Measurements from ENCODE around the gene TTC38.
A peak's percentile ranks its signal among the peaks of the same experiment; 100 is the strongest.

TTC38 gene
- 8.5 to 22.8 (median 10.7) reads per million in 3 donors for total RNA-seq

DNA sequence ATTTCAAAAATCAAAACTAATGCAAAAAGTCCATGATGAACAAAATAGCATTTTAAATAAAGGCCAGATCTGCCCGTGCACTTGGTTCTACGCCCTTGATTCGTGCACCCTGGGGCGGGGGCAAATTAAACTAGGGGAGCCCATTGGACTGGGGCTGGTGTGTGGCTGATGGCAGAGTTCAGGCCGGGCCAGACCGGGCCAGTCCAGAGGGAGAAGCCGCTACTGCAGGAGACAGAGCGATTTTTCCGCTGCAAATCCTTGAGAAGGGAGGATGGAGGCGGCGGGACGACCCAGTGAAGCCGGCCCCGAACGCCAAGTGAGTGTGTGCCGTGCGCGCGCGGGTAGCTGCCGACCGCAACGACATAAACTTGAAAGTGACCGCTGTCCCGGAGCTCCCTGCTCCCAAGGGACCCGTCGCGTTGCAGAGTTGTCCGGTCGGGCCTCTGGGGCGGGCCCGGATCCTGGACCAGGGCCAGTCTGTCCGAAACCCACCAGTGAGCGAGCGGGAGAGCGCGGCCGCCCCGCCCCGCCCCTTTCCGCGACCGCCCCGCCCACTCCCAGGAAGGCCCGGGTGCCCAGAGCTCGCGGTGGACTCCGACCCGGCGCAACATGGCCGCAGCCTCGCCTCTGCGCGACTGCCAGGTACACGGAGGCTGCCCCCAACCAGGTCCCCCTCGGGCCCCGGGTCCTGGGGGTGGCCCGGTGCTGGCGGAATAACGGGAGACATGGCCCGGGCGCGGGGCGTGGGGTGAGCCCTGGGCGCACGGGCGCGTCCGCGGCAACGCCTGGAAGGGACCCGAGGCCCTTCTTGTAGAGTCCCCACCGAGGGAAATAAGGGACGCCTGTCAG lies at the start of gene TTC38:
Gene TTC38 (plus strand): TSS at position 578 of the 849 bp plus-strand sequence. CDS start 32 bp downstream, at position 610.
- Histone ChIP-seq H3K4me1 (ENCODE audit: control insufficient read depth, insufficient read depth, low read length, poor library complexity, severe bottlenecking) (peaks cover 8% of the 10 kb centered on the region), H3K27me3 (replicated peaks; ENCODE audit: control insufficient read depth, insufficient read depth, low read length, poor library complexity, severe bottlenecking) (no peaks in the 10 kb centered on the region), H3K9me3 (ENCODE audit: control insufficient read depth, low read length) (no peaks in the 10 kb centered on the region), H3K36me3 (ENCODE audit: control insufficient read depth, insufficient read depth, low read length) (no peaks in the 10 kb centered on the region), H3K27ac (ENCODE audit: insufficient read depth, low read length, poor library complexity, severe bottlenecking) (peak within 1 kb of the TSS; percentile 42), H3K4me3 (ENCODE audit: insufficient read depth, low read depth, low read length, poor library complexity, severe bottlenecking) (peak within 1 kb of the TSS; percentile 90)
- DNase-seq = peak; percentile 30 to 43 (median 33)

DNA sequence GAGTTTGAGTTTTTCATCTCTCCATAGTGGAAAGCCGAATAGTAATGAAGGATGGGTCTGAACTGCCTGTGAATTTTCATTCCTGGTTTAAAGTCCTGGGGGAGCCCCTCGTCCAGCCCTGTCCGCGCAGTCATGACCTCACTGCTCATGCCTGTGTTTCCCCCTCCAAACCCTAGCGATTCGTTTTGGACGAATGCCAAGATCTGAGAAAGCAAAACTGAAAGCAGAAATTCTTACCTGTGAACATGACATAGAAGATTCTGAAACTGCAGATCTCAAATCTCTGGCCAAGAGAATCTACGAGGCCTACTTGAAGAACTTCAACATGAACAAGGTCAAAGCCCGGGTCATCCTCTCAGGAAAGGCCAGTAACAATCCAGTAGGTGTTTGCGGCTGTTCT lies 48.2 kb upstream of the TTC38 start:
- Histone ChIP-seq H3K4me1 (ENCODE audit: control insufficient read depth, insufficient read depth, low read length, poor library complexity, severe bottlenecking) (no peaks in the 10 kb centered on the region), H3K4me3 (ENCODE audit: insufficient read depth, low read depth, low read length, poor library complexity, severe bottlenecking) (no peak overlapping the region), H3K27ac (ENCODE audit: insufficient read depth, low read length, poor library complexity, severe bottlenecking) (no peak overlapping the region), H3K27me3 (replicated peaks; ENCODE audit: control insufficient read depth, insufficient read depth, low read length, poor library complexity, severe bottlenecking) (no peaks in the 10 kb centered on the region), H3K9me3 (ENCODE audit: control insufficient read depth, low read length) (no peaks in the 10 kb centered on the region), H3K36me3 (ENCODE audit: control insufficient read depth, insufficient read depth, low read length) (peaks cover 20% of the 10 kb centered on the region)
- no peak for DNase-seq

DNA sequence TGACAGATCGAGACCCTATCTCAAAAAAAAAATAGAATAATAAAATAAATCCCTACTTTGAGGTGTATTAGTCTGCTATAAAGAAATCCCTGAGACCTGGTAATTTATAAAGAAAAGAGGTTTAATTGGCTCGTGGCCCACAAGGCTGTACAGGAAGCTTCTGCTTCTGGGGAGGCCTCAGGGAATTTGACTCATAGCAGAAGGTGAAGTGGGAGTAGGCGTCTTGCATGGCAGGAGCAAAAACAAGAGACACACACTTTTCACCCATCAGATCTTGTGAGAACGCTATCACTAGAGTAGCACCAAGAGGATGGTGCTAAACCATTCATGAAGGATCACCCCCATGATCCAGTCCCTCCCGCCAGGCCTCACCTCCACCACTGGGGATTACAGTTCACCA lies 46.9 kb upstream of the TTC38 start:
- no peaks in the 10 kb centered on the region for H3K27me3 ChIP-seq (replicated peaks; ENCODE audit: control insufficient read depth, insufficient read depth, low read length, poor library complexity, severe bottlenecking)
- no peak for DNase-seq
- no peaks in the 10 kb centered on the region for H3K4me1 ChIP-seq (ENCODE audit: control insufficient read depth, insufficient read depth, low read length, poor library complexity, severe bottlenecking)
- H3K36me3 ChIP-seq (ENCODE audit: control insufficient read depth, insufficient read depth, low read length) = peaks cover 20% of the 10 kb centered on the region
- no peak overlapping the region for H3K4me3 ChIP-seq (ENCODE audit: insufficient read depth, low read depth, low read length, poor library complexity, severe bottlenecking)
- H3K27ac ChIP-seq (ENCODE audit: insufficient read depth, low read length, poor library complexity, severe bottlenecking) = no peak overlapping the region
- H3K9me3 ChIP-seq (ENCODE audit: control insufficient read depth, low read length) = no peaks in the 10 kb centered on the region

DNA sequence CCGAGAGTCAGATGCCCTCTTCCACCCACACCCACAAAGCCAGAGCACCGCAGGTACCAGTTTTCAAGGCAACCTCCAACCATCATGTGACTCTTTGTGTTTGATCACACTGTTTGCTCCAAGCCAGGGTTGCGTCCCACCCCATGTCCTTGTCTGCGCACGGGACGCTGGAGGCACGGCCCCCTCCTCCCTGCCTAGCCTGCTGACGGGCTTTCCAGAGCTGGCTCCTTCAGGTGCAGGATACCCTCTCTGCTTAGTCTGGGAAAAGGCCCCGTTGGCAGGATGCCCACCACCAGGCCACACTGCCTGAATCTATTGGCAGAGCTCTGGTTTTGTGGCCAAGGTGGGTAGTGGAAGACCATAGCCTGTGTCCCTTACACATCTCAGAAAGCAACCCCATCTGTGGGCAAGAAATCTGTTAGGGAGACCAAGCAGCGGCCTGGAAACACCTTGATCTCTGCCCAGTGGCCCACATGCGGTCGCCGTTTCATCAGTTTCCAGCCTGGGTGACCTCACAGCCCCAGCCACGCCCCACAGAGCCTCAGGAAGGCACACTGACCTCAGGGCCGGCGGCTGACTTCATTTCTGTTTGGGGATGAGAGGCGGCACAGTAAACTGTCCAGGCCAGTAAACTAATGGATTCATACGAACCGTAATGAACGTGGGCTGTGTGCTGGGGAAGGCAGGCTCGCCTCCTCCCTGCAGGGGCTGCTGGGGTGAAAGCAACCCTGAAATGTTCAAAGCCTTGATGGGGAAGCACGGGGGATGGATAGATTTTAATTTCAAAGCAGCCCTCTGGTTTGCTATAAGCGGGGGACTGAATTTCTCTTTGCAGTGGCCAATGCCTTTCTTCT lies 43.5 kb upstream of the TTC38 start:
- H3K27me3 ChIP-seq (replicated peaks; ENCODE audit: control insufficient read depth, insufficient read depth, low read length, poor library complexity, severe bottlenecking) = no peaks in the 10 kb centered on the region
- no peak overlapping the region for H3K4me3 ChIP-seq (ENCODE audit: insufficient read depth, low read depth, low read length, poor library complexity, severe bottlenecking)
- no peak for DNase-seq
- H3K27ac ChIP-seq (ENCODE audit: insufficient read depth, low read length, poor library complexity, severe bottlenecking) = no peak overlapping the region
- H3K4me1 ChIP-seq (ENCODE audit: control insufficient read depth, insufficient read depth, low read length, poor library complexity, severe bottlenecking) = no peaks in the 10 kb centered on the region
- peaks cover 12% of the 10 kb centered on the region for H3K36me3 ChIP-seq (ENCODE audit: control insufficient read depth, insufficient read depth, low read length)
- no peaks in the 10 kb centered on the region for H3K9me3 ChIP-seq (ENCODE audit: control insufficient read depth, low read length)

DNA sequence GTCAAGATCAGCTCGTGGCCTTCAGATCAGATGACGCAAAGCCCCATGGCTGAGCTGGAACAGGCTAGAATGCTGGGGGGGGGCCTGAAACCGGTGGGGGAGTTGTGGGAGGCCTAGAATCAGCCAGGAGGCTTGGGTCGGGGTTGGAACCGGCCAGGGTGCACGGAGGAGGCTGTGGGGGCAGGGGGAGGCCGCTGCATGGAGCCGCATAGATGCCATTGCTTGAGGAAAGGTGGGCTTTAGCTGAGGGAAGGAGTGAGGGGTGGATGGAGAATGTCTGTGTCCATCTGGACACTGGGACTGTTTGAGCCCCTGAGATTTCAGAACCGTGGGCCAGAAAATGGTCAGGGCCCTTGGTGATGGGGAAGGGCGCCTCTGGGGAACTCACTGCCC lies 42.9 kb upstream of the TTC38 start:
- Histone ChIP-seq H3K36me3 (ENCODE audit: control insufficient read depth, insufficient read depth, low read length) (peaks cover 8% of the 10 kb centered on the region), H3K27ac (ENCODE audit: insufficient read depth, low read length, poor library complexity, severe bottlenecking) (no peak overlapping the region), H3K27me3 (replicated peaks; ENCODE audit: control insufficient read depth, insufficient read depth, low read length, poor library complexity, severe bottlenecking) (no peaks in the 10 kb centered on the region), H3K9me3 (ENCODE audit: control insufficient read depth, low read length) (no peaks in the 10 kb centered on the region), H3K4me3 (ENCODE audit: insufficient read depth, low read depth, low read length, poor library complexity, severe bottlenecking) (no peak overlapping the region), H3K4me1 (ENCODE audit: control insufficient read depth, insufficient read depth, low read length, poor library complexity, severe bottlenecking) (no peaks in the 10 kb centered on the region)
- DNase-seq = no peak

DNA sequence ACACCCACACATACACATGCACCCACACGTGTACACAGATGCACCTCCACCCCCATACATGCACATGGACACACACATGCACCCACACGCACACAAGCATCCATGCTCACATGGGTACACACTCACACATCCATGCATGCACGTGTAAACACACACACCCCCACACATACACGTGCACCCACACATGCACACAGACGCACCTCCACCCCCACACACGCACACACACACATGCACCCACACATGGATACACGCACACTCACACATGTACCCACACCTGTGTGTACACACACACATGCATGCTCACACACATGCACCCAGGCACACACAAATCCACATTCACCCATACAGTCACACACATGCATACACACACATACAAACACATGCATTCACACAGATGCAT lies 42.2 kb upstream of the TTC38 start:
- H3K4me3 ChIP-seq (ENCODE audit: insufficient read depth, low read depth, low read length, poor library complexity, severe bottlenecking) = no peak overlapping the region
- no peak for DNase-seq
- H3K4me1 ChIP-seq (ENCODE audit: control insufficient read depth, insufficient read depth, low read length, poor library complexity, severe bottlenecking) = no peaks in the 10 kb centered on the region
- no peak overlapping the region for H3K27ac ChIP-seq (ENCODE audit: insufficient read depth, low read length, poor library complexity, severe bottlenecking)
- H3K9me3 ChIP-seq (ENCODE audit: control insufficient read depth, low read length) = no peaks in the 10 kb centered on the region
- H3K27me3 ChIP-seq (replicated peaks; ENCODE audit: control insufficient read depth, insufficient read depth, low read length, poor library complexity, severe bottlenecking) = no peaks in the 10 kb centered on the region
- H3K36me3 ChIP-seq (ENCODE audit: control insufficient read depth, insufficient read depth, low read length) = peaks cover 6% of the 10 kb centered on the region

DNA sequence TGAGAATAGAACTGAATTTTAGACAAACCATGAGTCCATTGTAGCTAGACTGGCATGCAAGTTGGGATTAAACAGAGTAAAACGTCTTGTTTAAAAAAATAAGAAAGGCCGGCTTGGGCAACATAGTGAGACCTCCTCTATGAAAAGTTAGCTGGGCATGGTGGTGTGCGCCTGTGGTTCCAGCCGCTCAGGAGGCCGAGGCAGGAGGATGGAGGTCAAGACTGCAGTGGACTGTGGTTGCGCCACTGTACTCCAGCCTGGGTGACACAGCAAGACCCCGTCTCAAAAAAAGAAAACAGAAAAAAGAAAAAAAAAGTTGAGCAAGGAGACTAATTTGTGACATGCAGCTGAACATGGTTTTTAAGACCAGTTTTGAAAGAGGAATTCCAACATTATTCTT lies 41.2 kb upstream of the TTC38 start:
- DNase-seq = no peak
- H3K27me3 ChIP-seq (replicated peaks; ENCODE audit: control insufficient read depth, insufficient read depth, low read length, poor library complexity, severe bottlenecking) = no peaks in the 10 kb centered on the region
- no peaks in the 10 kb centered on the region for H3K36me3 ChIP-seq (ENCODE audit: control insufficient read depth, insufficient read depth, low read length)
- H3K4me1 ChIP-seq (ENCODE audit: control insufficient read depth, insufficient read depth, low read length, poor library complexity, severe bottlenecking) = no peaks in the 10 kb centered on the region
- no peak overlapping the region for H3K27ac ChIP-seq (ENCODE audit: insufficient read depth, low read length, poor library complexity, severe bottlenecking)
- H3K9me3 ChIP-seq (ENCODE audit: control insufficient read depth, low read length) = no peaks in the 10 kb centered on the region
- H3K4me3 ChIP-seq (ENCODE audit: insufficient read depth, low read depth, low read length, poor library complexity, severe bottlenecking) = no peak overlapping the region

DNA sequence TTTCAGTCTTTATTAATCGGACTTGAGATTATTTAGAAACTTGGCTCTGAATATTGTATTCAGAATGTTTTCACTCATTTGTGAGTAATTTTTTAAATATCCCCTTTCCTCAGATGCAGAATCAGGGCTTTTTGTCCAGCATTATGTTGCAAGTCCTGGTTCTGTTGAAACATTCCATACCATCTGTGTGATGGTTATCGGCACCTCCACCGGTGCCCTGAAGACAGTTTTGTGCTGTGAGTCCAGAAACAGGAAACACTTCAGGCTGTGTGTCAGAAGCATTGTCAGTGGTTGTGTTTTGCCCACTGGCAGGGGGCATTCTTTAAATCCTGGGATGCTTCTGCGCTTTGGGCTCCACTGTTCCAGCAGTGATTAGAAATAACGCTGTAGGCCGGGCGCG lies 38.1 kb upstream of the TTC38 start:
- H3K36me3 ChIP-seq (ENCODE audit: control insufficient read depth, insufficient read depth, low read length) = no peaks in the 10 kb centered on the region
- no peaks in the 10 kb centered on the region for H3K9me3 ChIP-seq (ENCODE audit: control insufficient read depth, low read length)
- no peak overlapping the region for H3K27ac ChIP-seq (ENCODE audit: insufficient read depth, low read length, poor library complexity, severe bottlenecking)
- no peaks in the 10 kb centered on the region for H3K4me1 ChIP-seq (ENCODE audit: control insufficient read depth, insufficient read depth, low read length, poor library complexity, severe bottlenecking)
- no peaks in the 10 kb centered on the region for H3K27me3 ChIP-seq (replicated peaks; ENCODE audit: control insufficient read depth, insufficient read depth, low read length, poor library complexity, severe bottlenecking)
- H3K4me3 ChIP-seq (ENCODE audit: insufficient read depth, low read depth, low read length, poor library complexity, severe bottlenecking) = no peak overlapping the region
- no peak for DNase-seq

DNA sequence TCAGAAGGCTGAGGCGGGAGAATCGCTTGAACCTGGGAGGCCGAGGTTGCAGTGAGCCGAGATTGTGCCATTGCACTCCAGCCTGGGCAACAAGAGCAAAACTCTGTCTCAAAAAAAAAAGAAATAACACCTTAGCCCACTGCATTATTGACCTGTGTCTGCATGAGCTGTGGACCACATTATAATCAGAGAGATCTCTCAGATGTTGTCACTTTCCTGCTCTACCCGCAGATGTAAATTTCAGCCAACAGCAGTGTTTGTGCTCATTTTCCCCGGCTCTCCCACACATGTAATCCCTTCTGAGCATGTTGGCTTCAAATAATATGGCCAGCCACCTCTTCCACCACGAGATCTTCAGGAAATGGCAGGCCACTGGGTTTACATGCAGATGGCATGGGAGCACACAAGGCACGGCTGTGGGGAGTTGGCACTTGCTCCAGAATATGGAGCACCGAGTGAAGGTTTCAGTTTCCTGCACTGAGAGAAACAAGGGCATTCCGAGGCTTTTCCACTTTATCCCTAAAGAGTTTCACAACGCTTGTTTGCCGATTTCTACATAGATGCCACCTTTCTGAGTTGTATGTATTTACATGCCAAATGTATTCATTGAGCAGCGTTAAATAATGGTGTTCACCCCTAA lies 37.4 kb upstream of the TTC38 start:
- H3K36me3 ChIP-seq (ENCODE audit: control insufficient read depth, insufficient read depth, low read length) = no peaks in the 10 kb centered on the region
- no peaks in the 10 kb centered on the region for H3K4me1 ChIP-seq (ENCODE audit: control insufficient read depth, insufficient read depth, low read length, poor library complexity, severe bottlenecking)
- no peak for DNase-seq
- H3K27ac ChIP-seq (ENCODE audit: insufficient read depth, low read length, poor library complexity, severe bottlenecking) = no peak overlapping the region
- H3K27me3 ChIP-seq (replicated peaks; ENCODE audit: control insufficient read depth, insufficient read depth, low read length, poor library complexity, severe bottlenecking) = no peaks in the 10 kb centered on the region
- no peaks in the 10 kb centered on the region for H3K9me3 ChIP-seq (ENCODE audit: control insufficient read depth, low read length)
- H3K4me3 ChIP-seq (ENCODE audit: insufficient read depth, low read depth, low read length, poor library complexity, severe bottlenecking) = no peak overlapping the region

Measured in effector memory CD4-positive, alpha-beta T cell (primary cell).